ENCODE measurements around the gene TRPV6.
A peak's percentile ranks its signal among the peaks of the same experiment; 100 is the strongest.

TRPV6 gene

GRCh38 chr7:142867398-142868187 is 18.0 kb downstream of the TRPV6 start:
- ATAC-seq: no peak

- ATAC-seq: no peak
Observed at GRCh38 chr7:142867097-142867378, 18.5 kb downstream of the TRPV6 start.

- no peak for ATAC-seq
Observed at GRCh38 chr7:142866361-142867096, 19.0 kb downstream of the TRPV6 start.

GRCh38 chr7:142865766-142866165 is 19.8 kb downstream of the TRPV6 start:
- no peak for ATAC-seq

- no peak for ATAC-seq
Observed at GRCh38 chr7:142864980-142865747, 20.4 kb downstream of the TRPV6 start.

- no peak for ATAC-seq
Observed at GRCh38 chr7:142863891-142864685, 21.5 kb downstream of the TRPV6 start.

GRCh38 chr7:142862786-142863400 is 22.7 kb downstream of the TRPV6 start:
- ATAC-seq: no peak

GRCh38 chr7:142862351-142862750 is 23.2 kb downstream of the TRPV6 start:
- ATAC-seq: no peak

- ATAC-seq: no peak
Observed at GRCh38 chr7:142860968-142861367, 24.6 kb downstream of the TRPV6 start.

- ATAC-seq: no peak
Observed at GRCh38 chr7:142859829-142860228, 25.7 kb downstream of the TRPV6 start.

- ATAC-seq: no peak
Observed at GRCh38 chr7:142859411-142859810, 26.1 kb downstream of the TRPV6 start.

- no peak for ATAC-seq
Observed at GRCh38 chr7:142857625-142858024, 27.9 kb downstream of the TRPV6 start.

GRCh38 chr7:142856565-142857245 is 28.8 kb downstream of the TRPV6 start:
- ATAC-seq: no peak

- ATAC-seq: no peak
Observed at GRCh38 chr7:142855756-142856564, 29.6 kb downstream of the TRPV6 start.

GRCh38 chr7:142855114-142855743 is 30.3 kb downstream of the TRPV6 start:
- no peak for ATAC-seq

GRCh38 chr7:142854372-142855113 is 31.0 kb downstream of the TRPV6 start, which contains the start of gene EPHB6:
Gene EPHB6, plus strand, starts transcription at chr7:142855076. Its CDS starts 8,152 bp downstream, at chr7:142863228.
- ATAC-seq: peak; percentile 68 to 70

GRCh38 chr7:142853739-142854371 is 31.7 kb downstream of the TRPV6 start:
- ATAC-seq: peak; percentile 82 to 84

- no peak for ATAC-seq
Observed at GRCh38 chr7:142851919-142852318, 33.6 kb downstream of the TRPV6 start.

- ATAC-seq: no peak
Observed at GRCh38 chr7:142851269-142851668, 34.3 kb downstream of the TRPV6 start.

Measured in activated CD4-positive, CD25-positive, alpha-beta regulatory T cell treated with anti-CD3 and anti-CD28 coated beads, Interleukin-2, amount 50 U/mL, for 24 hours (primary cell).